Measurements from ENCODE around the gene C4A. TPM values are rescaled to one million over a fixed set of nuclear protein-coding genes. Genes with fewer than 3 reads are reported as not detected.
"Not testable (repeated sequence)": the region's sequence is repeated elsewhere in the genome, so short reads cannot be mapped to it uniquely, and the experiment has no call there.

The C4A gene
- total RNA-seq, 1 donor from 2014 or later, result 92.1 TPM

DNA sequence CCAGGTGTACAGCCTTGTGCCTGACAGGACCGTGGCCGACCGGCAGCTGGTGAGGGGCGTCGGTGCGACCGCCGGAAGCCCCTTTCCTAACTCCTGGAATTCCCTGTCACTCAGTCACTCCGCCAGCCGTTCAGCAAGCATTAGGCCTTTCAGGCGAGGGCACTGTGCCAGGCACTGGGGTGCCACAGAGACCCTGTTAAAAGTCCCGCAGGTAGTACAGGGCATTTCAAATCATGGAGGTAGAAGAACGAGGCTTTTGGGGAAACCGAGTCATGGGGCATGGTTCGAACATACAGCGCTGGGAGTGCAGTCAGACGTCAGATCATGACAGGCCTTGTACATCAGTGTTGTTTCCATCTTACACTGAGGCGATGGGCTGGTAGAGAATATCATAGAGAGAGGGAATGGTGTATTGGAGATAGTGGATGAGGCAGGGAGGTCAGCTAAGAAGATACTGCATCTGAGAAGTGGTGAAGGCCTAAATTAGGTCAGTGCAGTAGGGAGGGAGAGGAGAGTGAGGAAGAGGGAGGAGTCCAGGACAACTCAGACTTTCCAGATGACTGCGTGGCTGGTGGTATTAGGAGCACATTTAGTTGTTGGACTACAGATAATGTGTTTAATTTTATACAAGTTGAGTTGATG lies 9.0 kb upstream of the C4A start:
- intact Hi-C loops (cut with DNase I), result loop anchor here (1.0 to 10.0 kb wide), 2 partner anchors 14 to 1002 kb away; partner anchors contain the start of gene SKIC2
- DNase-seq (ENCODE audit: missing footprints) (no peak), ATAC-seq (no peak)

DNA sequence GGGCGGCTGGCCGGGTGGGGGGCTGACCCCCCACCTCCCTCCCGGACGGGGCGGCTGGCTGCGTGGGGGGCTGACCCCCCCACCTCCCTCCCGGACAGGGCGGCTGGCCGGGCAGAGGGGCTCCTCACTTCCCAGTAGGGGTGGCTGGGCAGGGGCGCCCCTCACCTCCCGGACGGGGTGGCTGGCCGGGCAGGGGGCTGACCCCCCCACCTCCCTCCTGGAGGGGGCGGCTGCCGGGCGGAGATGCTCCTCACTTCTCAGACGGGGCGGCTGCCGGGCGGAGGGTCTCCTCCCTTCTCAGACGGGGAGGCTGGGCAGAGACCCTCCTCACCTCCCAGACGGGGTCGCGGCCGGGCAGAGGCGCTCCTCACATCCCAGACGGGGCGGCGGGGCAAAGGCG lies 5.8 kb upstream of the C4A start:
- peak; percentile 2 for DNase-seq (ENCODE audit: missing footprints)
- not testable (repeated sequence) for ATAC-seq
- intact Hi-C loops (cut with DNase I), result loop anchor here (10.0 kb wide), 1 partner anchor 999 kb away; no protein-coding TSS in a partner anchor

DNA sequence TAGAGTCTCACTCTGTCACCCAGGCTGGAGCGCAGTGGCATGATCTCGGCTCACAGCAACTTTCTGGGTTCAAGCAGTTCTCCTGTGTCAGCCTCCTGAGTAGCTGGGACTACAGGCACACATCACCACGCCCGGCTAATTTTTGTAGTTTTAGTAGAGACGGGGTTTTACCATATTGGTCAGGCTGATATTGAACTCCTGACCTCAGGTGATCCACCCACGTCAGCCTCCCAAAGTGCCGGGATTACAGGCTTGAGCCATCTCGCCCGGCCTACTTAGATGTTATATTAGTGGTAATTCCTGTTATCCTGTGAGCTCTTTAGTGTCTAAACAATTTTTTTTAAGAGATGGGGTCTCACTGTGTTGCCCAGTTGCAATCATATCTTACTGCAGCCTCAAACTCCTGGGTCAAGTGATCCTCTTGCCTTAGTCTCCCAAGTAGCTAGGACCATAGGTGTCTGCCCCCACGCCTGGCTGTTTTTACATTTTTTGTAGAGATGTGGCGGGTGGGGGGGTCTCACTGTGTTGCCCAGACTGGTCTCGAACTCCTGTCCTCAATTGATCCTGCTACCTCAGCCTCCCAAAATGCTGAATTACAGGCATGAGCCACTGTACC lies 3.9 kb upstream of the C4A start:
- ATAC-seq (no peak), DNase-seq (ENCODE audit: missing footprints) (peak; percentile 18)
- intact Hi-C loops (cut with DNase I), result loop anchor here (10.0 kb wide), 1 partner anchor 997 kb away; no protein-coding TSS in a partner anchor

DNA sequence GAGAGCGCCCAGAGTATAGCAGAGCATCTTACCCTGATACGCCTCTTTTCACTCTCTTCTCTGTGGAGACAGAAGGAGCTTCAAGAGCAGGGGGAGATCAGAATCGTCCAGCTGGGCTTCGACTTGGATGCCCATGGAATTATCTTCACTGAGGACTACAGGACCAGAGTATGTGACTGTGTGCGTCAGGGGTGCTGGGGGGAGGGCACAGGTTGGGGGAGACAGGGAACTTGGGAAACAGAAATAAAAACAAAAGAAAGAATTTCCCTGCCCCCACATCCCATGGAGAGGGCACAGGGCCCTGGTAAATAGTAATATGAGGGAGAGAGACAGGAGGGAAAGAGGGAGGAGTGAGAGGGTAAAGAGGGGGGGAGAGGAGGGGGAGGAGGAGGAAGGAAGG lies 3.0 kb upstream of the C4A start:
- intact Hi-C loops (cut with DNase I), result loop anchor here (10.0 kb wide), 1 partner anchor 996 kb away; no protein-coding TSS in a partner anchor
- DNase-seq (ENCODE audit: missing footprints) (no peak), ATAC-seq (no peak)

DNA sequence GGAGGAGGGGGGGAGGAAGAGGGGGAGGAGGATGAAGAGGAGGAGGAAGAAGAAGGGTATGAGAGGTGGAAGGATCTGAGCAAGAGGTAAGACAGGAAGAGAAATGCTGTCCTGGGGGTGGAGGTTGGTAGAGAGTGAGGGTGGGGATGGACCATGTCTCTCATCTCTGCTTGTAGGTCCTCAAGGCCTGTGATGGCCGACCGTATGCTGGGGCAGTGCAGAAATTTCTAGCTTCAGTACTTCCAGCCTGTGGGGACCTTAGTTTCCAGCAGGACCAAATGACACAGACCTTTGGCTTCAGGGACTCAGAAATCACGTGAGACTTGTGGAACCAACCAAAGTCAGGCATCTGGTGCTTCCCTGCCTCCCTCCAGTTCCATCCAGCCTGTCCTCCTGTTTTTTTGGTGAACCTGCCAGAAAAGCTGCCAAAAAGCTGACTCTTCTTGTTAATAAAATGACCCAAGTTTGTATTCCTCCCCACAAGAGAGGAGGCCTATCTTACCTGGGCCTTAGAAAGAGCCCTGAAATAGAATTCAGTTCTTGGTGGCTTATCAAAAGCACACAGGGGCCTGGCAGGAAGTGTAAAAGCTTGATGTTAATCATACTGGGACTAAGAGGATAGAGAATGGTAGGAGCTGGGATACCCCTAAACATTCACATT lies 2.5 kb upstream of the C4A start:
- ATAC-seq, result no peak
- DNase-seq (ENCODE audit: missing footprints), result no peak
- intact Hi-C loops (cut with DNase I), result loop anchor here (10.0 kb wide), 1 partner anchor 995 kb away; no protein-coding TSS in a partner anchor

DNA sequence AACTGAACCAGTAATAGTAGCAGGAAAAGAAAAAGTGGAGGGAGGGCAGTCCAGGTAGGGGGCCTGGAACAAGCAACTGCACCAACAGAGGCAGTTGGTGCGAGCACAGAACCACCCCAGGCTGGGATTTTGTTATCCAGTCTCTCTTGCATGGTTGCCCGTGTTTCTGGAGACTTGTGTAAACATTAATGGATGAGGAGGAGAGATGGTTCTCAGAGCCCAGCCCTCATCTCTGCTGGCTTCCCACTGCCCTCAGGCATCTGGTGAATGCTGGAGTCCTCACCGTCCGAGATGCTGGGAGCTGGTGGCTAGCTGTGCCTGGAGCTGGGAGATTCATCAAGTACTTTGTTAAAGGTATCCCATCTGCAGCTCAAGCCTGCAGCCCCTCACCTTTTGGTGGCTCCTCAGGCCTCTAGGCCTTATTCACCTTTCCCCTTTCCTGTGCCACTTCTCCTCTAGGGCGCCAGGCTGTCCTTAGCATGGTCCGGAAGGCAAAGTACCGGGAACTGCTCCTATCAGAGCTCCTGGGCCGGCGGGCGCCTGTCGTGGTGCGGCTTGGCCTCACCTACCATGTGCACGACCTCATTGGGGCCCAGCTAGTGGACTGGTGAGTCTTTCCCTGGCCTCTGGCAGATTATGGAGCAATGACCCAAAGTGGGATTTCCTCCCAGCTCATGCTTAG lies 1.5 kb upstream of the C4A start:
- ATAC-seq; intact Hi-C loops (cut with DNase I): not testable (repeated sequence)
- DNase-seq (ENCODE audit: missing footprints), result peak; percentile 6

DNA sequence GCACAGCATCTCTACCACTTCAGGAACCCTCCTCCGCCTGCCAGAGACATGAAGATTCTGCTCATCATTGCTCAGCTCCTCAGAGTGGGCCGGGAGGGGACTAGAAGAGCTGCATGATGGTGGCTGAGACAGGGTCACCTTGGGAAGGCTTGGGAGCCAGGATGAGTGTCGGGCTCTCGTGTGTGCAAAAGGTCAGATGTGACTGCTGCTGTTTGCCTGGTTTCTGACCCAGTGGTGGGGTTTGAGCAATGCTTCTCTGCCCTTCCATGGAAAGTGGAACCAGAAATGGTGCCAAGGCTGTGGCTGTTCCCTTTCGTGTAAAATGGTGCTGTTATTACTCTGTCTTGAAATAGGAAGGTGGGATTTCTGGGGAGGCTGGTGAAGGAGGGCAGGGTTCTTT lies 859 bp upstream of the C4A start:
- DNase-seq (ENCODE audit: missing footprints); intact Hi-C loops (cut with DNase I); ATAC-seq: not testable (repeated sequence)

DNA sequence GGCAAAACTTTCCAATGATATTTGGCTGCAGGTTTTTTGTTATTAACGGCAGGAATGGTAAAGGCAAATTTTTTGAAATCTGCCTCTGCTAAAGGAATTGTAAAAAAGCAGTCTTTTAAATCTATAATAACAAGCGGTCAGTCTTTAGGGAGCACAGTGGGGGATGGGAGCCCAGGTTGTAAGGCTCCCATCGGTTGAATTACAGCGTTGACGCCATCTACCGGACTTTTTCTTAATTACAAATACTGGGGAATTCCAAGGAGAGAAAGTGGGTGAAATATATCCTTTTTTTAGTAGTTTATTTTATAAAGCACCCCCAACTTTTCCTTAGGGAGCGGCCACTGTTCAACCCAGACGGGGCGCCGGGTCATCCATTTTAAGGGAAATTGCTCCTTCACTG lies 7.5 kb downstream of the C4A start:
- DNase-seq (ENCODE audit: missing footprints); ATAC-seq; intact Hi-C loops (cut with DNase I): not testable (repeated sequence)

DNA sequence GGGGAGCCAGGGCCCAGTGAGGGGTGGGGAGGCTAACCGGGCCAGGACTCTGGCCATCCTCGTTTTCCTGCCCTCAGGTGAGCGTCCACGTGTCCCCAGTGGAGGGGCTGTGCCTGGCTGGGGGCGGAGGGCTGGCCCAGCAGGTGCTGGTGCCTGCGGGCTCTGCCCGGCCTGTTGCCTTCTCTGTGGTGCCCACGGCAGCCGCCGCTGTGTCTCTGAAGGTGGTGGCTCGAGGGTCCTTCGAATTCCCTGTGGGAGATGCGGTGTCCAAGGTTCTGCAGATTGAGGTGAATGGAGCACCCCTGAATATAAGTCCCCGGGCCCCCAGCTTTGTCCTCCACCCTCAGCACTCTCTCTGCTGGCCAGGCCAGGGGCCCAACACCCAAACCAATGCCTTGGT lies 12.6 kb downstream of the C4A start:
- intact Hi-C loops (cut with DNase I); ATAC-seq: not testable (repeated sequence)
- peak; percentile 46 for DNase-seq (ENCODE audit: missing footprints)

DNA sequence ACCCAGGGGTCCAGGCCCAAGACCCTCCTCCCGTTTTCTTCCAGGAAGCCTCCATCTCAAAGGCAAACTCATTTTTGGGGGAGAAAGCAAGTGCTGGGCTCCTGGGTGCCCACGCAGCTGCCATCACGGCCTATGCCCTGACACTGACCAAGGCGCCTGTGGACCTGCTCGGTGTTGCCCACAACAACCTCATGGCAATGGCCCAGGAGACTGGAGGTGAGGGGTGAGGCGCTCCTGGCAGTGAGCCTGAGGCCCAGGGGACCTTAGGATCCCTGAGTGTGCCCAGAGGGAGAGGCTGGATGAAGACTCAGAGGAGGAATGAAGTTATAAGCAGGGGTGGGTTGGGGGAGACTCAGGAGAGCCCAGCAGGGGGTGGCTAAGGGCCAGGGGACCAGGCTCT lies 14.5 kb downstream of the C4A start:
- intact Hi-C loops (cut with DNase I); ATAC-seq: not testable (repeated sequence)
- peak; percentile 13 for DNase-seq (ENCODE audit: missing footprints)

DNA sequence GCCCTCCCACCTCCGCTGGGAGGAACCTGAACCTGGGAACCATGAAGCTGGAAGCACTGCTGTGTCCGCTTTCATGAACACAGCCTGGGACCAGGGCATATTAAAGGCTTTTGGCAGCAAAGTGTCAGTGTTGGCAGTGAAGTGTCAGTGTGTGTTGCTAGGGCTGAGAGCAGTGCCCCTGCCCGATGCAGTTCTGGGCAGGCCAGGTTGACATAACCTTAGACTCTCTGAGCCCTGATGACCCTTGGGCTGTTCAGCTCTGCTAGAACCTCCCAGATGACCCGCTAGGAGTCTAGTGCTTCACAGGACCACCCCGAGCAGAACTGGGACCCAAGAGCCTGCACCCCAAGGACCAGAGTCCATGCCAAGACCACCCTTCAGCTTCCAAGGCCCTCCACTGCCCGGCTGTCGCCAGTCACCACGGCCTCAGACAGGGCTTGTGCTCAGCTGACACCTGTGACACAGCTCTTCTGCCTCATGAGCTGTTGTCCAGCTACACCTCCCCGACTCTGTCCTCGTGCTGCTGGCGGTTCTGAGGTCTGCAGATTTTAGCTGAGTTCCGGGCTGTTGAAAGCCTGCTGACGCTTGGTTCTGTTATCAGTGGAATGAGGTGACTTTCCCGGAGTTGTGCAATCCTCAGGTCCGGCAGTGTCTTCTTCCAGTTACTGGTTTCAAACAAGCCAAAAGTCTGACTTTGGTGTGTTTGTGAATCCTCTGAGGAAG lies 20.9 kb downstream of the C4A start:
- ATAC-seq, result peak; percentile 58
- DNase-seq (ENCODE audit: missing footprints); intact Hi-C loops (cut with DNase I): not testable (repeated sequence)

DNA sequence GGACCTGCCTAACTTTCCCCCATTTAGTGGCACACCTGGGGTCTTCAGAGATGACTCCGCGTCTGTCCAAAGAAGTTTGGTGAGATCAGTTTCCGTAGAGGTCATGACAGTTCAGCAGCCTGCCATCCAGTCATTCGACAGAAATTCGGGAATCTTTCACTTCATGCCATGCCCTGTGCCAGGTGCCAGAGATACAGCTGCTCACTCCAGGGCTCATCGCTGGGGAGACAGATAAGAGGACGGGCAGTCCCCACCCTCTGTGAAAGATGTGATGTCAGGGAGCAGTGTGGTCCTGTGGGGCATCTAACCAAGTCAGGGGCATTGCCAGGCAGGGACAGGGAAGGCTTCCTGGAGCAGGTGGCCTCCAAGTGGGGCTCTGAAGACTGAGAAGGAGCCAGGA lies 21.4 kb downstream of the C4A start:
- DNase-seq (ENCODE audit: missing footprints); intact Hi-C loops (cut with DNase I); ATAC-seq: not testable (repeated sequence)

DNA sequence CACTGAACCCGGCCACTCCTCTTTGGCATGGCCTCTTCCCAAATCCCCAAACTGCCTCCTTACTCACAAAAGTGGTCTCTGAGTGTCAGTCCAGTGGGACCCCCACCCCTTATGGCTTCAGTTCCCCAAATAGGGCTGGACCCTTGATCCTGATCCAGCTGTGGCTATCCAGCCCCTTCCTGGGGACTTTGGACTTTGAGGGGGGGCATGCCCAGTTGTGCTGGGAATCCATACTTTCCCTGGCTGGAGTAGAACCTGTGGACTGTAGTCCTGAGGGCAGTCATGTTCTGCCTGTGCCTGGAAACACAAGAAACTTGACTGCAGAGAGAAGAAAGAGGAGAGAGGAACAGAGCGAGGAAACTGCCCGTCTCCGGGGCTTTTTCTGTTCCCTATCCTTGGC lies 22.5 kb downstream of the C4A start:
- ATAC-seq; DNase-seq (ENCODE audit: missing footprints); intact Hi-C loops (cut with DNase I): not testable (repeated sequence)

DNA sequence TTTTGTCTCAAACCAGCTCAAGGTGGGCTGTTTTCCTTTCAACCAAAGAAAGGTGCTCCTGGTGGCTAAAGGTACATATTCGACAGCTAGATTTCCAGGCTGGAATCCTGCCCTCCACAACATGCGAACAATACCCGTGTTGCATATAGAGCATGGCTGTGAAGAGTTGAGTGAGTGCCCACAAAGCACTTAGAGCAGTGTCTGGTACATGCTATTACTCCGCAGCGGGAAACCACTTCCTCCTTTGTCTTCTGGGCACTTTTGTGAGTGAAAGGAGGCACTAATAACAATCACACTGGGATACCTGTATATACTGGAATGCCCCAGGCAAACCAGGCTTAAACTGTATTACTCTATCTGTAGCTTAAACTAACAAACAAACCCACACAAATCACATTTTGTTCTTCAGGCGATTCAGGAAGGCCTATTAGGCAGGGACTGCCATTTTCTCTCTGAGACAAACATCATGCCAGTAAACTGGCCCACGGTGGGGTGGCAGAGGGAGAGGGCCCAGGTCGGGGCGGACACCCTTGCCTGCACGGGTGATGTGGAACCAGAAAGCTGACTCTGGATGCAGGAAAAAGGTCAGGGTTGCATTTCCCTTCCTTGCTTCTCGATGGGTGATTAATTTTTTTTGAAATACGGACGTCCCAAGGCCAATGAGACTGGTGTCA lies 23.1 kb downstream of the C4A start:
- intact Hi-C loops (cut with DNase I); DNase-seq (ENCODE audit: missing footprints); ATAC-seq: not testable (repeated sequence)

DNA sequence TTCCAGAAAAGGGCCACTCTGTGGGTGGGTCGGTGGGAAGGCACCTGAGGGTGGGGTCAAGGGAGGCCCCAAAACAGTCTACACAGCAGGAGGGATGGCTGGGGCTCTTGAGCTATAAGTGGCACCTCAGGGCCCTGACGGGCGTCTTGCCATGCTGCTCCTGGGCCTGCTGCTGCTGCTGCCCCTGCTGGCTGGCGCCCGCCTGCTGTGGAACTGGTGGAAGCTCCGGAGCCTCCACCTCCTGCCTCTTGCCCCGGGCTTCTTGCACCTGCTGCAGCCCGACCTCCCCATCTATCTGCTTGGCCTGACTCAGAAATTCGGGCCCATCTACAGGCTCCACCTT lies 23.7 kb downstream of the C4A start:
- ATAC-seq; DNase-seq (ENCODE audit: missing footprints); intact Hi-C loops (cut with DNase I): not testable (repeated sequence)

DNA sequence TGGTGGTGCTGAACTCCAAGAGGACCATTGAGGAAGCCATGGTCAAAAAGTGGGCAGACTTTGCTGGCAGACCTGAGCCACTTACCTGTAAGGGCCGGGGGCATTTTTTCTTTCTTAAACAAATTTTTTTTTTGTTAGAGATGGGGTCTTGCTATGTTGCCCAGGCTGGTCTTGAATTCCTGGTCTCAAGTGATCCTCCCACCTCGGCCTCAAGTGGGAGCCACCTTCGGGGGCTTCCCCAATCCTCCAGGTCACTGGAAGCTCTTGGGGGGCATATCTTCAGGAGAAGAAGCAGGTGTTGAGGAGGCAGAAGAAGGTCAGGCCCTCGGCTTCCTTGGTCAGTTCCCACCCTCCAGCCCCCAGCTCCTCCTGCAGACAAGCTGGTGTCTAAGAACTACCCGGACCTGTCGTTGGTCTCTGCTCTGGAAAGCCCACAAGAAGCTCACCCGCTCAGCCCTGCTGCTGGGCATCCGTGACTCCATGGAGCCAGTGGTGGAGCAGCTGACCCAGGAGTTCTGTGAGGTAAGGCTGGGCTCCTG lies 24.2 kb downstream of the C4A start:
- DNase-seq (ENCODE audit: missing footprints), result peak; percentile 28
- intact Hi-C loops (cut with DNase I); ATAC-seq: not testable (repeated sequence)

DNA sequence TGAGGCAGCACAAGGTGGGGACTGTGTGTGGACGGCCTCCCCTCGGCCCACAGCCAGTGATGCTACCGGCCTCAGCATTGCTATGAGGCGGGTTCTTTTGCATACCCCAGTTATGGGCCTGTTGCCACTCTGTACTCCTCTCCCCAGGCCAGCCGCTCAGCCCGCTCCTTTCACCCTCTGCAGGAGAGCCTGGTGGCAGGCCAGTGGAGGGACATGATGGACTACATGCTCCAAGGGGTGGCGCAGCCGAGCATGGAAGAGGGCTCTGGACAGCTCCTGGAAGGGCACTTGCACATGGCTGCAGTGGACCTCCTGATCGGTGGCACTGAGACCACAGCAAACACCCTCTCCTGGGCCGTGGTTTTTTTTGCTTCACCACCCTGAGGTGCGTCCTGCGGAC lies 25.2 kb downstream of the C4A start:
- intact Hi-C loops (cut with DNase I); DNase-seq (ENCODE audit: missing footprints); ATAC-seq: not testable (repeated sequence)

DNA sequence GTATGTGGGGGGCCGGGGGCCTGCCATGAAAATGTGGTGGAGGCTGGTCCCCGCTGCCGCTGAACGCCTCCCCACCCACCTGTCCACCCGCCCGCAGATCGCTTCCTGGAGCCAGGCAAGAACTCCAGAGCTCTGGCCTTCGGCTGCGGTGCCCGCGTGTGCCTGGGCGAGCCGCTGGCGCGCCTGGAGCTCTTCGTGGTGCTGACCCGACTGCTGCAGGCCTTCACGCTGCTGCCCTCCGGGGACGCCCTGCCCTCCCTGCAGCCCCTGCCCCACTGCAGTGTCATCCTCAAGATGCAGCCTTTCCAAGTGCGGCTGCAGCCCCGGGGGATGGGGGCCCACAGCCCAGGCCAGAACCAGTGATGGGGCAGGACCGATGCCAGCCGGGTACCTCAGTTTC lies 26.2 kb downstream of the C4A start:
- ATAC-seq; intact Hi-C loops (cut with DNase I); DNase-seq (ENCODE audit: missing footprints): not testable (repeated sequence)
